SKM-1 treated with dmso at 0.1 percent for 144 hours (cell line): Measurements from ENCODE around the gene ZNF749.
A peak's percentile ranks its signal among the peaks of the same experiment; 100 is the strongest.
"Not testable (repeated sequence)": the region's sequence is repeated elsewhere in the genome, so short reads cannot be mapped to it uniquely, and the experiment has no call there.

Experiments used
- DNase-seq: peaks from one replicate; lab custom pipeline; 2025; ENCODE audit not compliant: unreplicated experiment; lab: John Stamatoyannopoulos, UW

ZNF749 gene

DNA sequence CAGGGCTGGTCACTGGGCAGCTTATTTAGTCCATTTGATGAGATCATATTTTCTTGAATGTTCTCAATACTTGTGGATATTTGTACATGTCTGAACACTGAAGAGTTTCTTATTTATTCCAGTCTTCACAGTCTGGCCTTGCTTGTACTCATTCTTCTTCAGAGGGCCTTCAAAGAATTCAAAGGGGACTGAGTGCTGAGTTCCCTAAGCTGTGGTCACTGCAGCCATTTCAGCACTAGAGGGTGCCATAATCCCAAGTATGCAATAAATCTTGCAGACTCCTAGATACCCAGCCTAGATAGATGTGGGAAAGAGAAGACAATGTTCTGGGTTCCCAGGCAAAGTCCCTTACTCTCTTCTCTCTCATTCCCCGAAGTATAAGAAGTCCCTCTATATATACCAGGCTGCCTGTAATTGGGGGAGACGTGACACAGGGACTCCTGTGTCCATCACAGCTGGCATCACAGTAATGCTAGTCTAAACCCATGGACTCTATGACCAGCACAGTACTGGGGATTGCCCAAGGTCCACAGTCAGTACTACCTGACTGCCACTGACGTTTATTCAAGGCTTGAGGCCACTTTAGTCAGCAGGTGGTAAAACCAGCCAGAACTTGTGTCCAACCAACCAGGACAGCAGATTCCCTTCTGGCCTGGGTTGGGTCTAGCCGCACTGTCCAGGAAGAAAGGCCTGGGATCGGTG lies 30.7 kb downstream of the ZNF749 start:
- peak; percentile 9 for DNase-seq

DNA sequence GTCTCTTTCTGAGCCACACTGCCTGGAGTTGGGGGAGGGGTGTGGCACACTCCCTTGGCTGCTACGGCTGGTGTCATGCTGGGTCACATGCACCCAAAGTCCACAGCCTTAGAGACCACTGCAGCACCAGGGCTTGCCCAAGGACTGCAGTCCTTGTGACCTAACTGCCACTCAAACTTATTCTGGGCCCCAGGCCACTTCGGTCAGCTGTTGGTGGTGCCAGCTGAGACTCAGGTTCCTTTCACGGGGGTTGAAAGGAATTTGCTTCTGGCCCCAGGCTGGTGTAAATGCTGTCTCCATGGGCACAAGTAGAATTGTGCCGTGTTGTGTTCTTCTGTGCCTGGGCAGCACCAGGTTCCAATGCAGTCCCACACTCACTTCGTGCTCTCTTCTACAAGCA lies 31.4 kb downstream of the ZNF749 start:
- no peak for DNase-seq

DNA sequence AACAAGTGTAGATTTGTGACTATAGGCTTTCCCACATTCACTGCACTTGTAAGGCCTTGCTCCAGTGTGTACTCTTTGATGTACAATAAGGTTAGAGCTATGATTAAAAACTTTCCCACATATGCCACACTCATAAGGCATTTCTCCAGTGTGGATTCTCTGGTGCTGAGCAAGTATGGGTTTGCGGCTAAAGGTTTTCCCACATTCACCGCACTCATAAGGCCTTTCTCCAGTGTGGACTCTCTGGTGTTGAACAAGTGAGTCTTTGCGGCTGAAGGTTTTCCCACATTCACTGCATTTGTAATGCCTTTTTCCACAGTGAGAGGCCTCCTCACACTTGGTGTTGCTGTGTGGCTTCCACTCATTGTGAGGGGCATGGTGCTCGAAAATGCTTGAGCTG lies 38.5 kb downstream of the ZNF749 start:
- no peak for DNase-seq

DNA sequence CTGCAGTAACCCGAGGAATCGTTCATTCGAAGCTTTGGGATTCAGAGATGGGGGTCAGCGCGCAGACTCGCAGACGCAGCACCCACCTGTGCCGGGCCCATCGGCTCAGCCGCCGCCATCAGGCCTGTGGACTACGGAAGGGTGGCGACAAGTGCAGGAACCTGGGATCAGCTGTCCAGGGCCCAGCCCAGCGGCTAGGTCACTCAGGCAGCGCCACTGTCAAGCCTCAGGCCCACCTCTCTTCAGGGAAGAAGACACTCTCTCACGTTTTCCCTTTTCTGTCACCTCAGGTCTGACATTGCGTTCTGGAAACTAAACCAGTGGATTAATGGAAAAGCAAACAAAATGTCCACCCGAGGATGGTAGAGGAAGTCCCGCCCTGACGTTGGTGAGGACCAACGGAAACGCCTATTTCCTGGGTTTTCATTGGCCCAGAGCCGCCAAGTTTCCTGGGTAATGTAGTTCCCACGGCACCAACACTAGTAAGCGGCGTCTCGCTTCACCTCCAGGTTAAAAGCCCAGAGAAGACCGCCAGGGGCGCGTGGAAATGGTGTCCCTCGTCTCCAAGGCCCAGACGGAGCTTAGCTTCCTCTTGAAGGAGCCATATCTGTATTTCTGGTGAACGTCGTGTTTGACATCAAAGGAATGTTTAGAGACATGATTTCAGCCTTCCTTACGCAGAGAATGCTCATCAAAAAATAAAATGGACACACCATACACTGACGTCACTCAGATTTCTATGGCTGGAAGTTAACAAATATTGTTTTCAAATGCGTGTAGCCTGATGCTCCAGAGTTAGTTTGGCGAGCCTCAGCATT lies 42.3 kb downstream of the ZNF749 start, which contains the start of gene ZNF772:
Gene ZNF772, minus strand, starts transcription at position 376 of the 818 bp plus-strand sequence. Its CDS starts 257 bp downstream, at position 119.
- DNase-seq: peak; percentile 83

DNA sequence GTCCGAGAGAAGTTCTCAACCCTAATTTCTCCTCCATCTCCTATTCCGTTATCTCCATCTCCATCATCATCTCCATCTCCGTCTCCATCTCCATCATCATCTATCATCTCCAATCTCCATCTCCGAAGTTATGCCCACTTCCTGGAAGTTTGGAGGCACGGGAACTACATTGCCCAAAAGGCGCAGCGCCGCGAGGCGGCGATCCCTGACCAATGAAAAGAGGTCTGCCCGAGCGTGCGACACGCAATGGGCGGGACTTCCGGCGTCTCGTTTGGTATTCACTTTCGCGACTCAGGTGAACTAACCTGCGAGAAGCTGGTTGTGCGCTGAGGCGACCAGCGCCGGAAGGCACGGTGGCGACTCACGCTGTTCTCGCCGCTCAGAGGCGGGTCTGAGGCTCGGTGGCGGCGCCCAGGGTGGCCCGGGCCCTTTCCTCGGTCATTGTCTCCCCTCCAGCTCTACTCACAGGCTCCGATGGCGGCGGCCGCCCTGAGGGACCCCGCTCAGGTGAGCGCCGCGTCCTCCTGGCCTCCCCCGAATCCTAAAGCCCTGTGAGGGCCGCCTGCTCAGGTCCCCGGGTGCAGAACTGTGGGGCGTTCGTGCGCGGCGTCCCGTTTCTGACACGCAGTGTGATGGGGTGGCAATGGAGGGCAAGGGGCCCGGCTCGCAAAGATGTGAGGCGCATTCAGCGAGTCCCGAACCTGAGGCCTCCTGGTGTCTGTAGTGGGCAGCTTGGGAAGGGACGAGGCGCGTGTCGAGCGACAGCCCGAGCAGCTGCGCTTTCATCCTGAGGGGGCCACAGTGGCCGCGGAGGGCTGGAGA lies 52.6 kb downstream of the ZNF749 start, which contains the start of gene ZNF419:
Gene ZNF419, plus strand, starts transcription at position 274 of the 822 bp plus-strand sequence. Its CDS starts 201 bp downstream, at position 475.
- peak; percentile 25 for DNase-seq

DNA sequence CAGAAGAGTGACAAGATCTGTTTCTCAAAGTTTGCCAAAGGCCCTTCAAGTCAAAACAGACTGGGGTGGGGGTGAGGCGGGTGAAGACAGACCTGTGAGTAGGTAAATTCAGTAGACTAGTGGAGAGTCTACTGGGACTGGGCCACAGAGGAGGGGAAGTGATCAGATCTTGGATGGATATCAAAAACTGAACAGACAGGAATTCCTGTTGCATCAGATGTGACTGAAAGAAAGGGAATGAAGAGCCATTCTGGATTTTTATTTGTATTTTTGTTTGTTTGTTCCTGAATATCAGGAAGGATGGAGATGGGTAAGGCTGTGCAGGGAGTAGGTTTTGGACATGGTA lies 53.1 kb downstream of the ZNF749 start:
- not testable (repeated sequence) for DNase-seq
